IPS DF 19.7 (cell line): ENCODE results near the gene RAB10.
"Not testable (repeated sequence)": the region's sequence is repeated elsewhere in the genome, so short reads cannot be mapped to it uniquely, and the experiment has no call there.

Source experiments
- DNase-seq: peaks from one replicate; pipeline ENCODE4 v3.0.0-alpha.2; 2013; ENCODE audit warnings: low read depth, low spot score

The RAB10 gene

DNA sequence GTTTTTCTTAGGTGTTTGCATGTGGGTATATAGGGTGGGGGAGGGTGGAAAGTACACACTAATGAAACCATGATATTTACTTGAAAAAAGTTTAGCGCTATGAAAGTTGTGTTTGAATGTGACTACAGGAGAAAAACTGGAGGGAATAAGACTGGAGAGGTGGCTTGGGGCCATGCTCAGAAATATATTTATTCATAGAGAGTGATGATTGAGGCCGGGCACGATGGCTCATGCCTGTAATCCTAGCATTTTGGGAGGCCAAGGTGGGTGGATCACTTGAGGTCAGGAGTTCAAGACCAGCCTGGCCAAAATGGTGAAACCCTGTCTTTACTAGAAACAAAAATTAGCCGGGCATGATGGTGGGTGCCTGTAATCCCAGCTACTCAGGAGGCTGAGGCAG lies 55.0 kb downstream of the RAB10 start:
- DNase-seq: not testable (repeated sequence)

DNA sequence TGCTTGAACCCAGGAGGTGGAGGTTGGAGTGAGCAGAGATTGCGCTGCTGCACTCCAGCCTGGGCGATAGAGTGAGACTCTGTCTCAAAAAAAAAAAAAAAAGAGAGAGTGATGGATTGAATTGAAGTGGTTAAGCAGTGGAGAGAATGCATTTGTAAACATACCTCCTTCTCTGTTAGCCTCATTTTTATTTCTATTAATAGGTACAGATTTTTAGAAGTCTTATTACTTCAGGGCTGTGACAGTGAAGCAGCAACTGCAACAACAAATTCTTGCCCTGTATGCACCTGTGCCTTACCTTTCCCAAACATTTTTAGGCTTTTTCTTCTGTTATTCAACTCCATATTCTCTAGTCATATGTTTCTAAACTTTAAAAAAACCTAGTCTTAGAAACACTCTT lies 55.5 kb downstream of the RAB10 start:
- no peak for DNase-seq

DNA sequence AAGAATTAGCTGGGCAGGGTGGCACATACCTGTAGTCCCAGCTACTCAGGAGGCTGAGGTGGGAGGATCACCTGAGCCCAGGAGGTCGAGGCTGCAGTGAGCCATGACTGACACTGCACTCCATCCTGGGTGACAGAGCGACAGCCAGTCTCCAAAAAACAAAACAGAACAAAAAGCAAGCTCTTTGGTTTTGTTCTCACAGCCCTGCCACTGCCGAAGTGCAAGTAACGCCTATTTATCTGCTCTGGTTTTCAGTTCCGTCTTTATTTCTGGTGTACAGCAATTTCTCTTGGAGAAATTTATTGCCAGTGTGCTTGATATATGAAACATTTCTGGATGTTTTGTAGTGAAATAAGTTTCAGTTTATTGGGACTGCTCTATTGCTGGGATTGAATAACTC lies 61.9 kb downstream of the RAB10 start:
- no peak for DNase-seq

DNA sequence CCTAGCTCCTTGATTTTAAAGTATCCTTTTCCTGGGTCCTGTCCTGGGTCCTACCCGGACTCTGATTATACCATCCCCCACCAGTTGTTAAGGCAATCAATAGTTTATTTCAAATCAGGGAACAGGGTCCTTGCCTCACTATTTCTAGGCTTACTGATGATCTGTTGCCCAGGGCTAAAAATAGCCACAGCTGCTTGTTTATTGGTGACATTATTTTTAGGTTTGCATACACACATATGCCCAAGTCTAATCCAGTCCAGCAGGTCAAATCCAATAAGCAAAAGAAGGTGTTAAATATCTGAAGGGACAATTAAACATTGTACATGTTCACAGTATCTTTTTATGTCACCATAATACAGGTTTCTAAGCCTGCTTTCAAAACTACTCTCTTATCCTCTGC lies 66.0 kb downstream of the RAB10 start:
- DNase-seq: no peak

DNA sequence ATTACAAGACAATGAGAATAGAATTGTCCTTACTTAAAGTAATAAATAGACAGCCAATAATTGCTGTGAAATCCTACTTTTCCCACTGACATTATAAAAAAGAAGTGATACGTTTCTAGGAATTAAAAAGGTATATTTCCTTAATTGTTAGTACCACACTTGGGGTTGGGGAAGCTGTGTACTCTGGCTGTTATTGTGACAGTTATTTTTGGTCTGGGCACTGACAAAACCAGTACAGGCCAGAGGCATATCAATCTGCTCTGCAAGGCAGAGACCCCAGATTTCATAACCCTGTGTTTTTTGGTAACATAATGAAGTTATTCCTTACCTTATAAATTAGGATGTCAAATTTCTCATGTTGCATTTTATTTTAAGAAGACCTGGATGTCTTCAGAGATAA lies 66.5 kb downstream of the RAB10 start:
- DNase-seq: no peak

DNA sequence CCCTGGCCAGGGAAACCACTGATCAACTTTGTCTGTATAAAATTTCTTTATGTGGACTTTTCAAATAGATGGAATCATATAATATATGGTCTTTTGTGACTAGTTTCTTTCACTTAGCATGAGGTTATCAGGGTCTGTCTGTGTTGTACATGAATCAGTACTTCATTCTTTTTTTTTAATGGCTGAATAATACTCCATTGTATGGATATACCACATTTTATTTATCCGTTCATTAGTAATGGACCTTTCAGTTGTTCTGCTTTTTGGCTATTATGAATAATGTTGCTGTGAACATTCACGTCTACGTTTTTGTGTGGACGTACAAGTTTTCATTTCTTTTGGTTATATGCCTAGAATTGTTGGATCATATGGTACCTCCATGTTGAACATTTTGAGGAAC lies 69.9 kb downstream of the RAB10 start:
- DNase-seq: no peak

DNA sequence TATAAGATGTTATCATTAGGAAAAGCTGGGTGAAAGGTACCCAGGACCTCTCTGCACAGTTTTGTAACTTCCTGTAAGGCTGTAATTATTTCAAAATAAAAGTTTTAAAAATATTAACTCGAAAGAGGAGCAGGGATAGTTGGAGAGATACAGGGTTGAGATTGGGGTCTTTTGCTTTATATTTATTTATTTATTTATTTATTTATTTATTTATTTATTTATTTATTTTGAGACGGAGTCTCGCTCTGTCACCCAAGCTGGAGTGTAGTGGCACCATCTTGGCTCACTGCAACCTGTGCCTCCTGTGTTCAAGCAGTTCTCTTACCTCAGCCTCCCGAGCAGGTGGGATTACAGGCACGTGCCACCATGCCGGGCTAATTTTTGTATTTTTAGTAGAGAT lies 74.8 kb downstream of the RAB10 start:
- DNase-seq: not testable (repeated sequence)

DNA sequence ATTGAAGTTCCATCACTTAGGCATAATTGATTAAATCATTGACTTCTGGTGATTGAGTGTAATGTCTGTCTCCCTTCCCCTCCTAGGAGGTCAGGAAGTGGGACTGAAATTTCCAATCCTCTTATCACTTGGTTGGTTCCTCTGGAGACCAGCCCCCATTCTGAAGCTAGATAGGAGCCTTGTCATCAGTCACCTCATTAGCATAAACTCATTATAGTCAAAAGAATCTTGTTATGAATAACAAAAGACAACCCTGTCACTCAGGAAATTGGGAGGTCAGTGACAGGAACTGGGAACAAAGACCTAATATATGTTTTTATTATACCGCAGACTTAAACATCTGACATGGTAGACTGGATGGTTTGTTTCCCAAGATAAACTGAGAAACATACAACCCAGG lies 78.3 kb downstream of the RAB10 start:
- no peak for DNase-seq

DNA sequence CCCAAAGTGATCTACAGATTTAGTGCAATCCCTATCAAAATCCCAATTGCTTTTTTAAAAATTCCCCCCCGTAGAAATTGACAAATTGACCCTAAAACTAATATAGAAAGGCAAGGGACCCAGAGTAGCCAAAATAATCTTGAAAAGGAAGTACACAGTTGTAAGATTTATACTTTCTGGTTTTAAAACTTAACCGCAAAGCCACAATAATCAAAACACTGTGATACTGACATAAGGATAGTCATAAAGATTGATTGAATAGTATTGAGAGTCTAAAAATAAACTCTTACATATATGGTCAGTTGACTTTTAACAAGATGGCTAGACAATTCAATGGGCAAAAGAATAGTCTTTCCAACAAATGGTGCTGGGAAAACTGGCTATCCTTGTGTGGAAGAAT lies 80.3 kb downstream of the RAB10 start:
- no peak for DNase-seq

DNA sequence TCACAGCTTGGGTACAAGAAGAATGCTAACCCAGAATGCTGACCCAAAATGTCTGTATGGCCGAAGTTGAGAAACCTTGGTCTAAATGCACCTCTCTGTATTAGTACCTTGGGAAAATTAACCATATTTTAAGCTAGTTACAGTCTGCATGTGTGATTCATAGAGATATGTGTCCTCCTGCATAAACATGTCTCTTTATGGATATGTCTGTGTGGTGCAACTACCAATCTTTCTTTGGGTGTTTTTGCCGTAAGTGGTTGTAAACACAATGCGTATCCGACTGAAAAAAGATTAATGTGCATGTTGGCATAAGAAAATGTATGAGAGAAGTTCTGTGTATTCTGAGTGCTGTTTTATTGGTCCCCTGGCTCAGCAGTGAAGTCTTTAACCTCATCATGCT lies 84.8 kb downstream of the RAB10 start:
- DNase-seq: no peak

DNA sequence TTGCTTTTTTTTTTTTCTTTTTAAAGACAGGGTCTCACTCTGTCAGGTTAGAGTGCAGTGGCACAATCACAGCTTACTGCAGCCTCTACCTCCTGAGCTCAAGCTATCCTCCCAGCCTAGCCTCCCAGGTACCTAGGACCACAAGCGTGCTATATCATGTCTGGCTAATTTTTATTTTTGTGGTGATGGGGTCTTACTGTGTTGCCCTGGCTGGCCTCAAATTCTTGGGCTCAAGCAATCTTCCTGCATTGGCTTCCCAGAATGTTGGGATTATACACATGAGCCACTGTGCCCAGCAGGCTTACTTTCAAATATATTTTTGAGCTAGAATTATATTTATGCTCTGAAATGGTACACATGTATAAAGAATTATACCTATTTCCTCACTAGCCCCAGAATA lies 85.6 kb downstream of the RAB10 start:
- DNase-seq: no peak

DNA sequence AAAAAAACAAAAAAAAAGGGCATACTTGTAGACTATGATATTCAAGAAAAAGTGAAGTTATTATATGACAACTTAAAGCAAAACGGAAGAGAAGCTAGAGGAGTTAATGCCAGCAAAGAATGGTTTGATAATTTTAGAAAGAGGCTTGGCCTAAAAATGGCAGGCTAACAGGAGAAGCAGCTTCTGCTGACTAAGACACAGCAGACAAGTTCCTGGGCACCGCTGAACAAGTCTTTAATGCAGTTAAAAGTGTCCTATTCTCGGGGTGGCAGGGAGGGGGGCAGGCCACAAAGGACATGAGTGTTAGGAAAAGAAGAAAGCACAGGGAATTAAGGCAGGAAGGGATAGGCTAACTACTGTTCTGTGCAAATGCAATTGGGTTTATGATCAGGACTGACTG lies 88.7 kb downstream of the RAB10 start:
- DNase-seq: no peak

DNA sequence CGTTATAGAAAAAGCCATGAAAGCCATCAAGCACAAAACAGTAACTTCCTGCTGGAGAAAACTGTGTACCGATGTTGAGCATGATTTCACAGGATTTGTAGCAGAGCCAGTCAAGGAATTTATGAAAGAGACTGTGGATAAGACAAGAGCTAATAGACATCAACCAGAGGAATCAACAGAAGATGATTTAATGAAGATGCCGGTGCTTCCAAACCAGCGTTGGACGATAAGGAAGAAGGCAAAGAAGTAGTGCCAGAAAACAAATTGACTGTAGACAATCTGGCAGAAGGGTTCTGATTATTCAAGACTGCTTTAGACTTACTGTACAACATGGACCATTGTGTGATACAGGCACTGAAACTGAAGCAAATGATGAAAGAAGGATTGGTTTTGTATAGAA lies 89.5 kb downstream of the RAB10 start:
- DNase-seq: no peak

DNA sequence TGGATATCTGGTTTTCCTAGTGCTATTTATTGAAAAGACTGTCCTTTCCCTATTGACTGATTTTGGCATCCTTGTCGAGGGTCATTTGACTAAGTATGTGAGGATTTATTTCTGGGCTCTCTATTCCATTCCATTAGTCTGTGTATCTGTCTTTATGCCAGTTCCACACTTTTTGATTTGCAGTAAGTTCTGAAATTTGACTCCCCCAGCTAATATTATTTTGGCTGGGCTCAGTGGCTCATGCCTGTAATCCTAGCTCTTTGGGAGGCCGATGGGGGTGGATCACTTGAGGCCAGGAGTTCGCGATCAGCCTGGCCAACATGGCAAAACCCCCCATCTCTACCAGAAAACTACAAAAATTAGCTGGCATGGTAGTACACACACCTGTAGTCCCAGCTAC lies 92.2 kb downstream of the RAB10 start:
- DNase-seq: no peak

DNA sequence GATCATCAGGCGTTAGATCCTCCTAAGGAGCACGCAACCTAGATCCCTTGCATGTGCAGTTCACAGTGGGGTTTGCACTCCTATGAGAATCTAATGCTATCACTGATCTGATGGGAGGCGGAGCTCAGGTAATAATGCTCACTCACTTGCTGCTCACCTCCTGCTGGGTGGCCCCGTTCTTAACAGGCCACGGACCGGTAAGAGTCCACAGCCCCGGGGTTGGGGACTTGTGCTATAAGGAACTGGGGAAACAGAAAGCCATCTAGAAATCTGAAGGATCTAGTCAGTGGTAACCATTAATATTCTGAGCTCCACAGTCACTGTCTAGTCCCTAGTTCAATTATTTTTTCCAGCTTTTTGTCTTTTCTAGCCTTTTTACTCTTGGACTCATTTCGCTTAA lies 94.3 kb downstream of the RAB10 start:
- no peak for DNase-seq

DNA sequence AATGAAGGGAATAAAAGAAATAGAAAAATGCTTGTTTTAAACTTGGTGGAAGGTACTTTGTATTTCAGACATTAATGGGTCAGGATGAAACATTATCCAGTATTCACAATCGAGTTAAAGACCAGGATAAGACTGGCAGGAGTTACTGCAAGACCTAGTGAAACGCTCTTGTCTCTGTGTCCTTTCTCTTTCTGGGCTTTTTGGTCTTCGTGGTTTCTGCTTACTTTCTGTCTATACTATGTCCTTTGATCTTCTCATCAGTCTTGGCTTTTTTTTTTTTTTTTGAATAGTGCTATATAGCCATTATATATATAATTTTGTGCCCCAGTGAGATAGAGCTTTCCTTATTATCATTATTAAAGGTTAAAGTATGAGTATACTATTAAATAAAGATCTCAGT lies 96.9 kb downstream of the RAB10 start:
- no peak for DNase-seq

DNA sequence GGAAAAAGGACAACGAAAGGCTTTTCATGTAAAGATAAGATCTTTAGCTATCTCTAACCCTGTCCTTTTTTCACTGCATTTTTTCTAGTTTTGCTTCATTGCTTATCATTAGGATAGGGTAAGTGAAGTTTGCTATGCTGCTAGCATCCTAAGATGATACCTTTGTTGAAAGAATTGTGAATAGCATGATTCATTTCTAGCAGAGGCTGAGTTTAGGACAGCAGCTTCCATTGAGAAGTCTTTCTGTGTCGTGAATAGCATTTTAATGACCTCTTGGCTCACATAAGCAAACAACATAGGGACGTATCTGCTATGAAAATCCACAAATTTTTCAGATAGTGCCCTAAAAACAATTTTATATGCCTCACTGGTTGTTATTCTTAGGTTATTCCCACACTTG lies 102.6 kb downstream of the RAB10 start:
- no peak for DNase-seq

DNA sequence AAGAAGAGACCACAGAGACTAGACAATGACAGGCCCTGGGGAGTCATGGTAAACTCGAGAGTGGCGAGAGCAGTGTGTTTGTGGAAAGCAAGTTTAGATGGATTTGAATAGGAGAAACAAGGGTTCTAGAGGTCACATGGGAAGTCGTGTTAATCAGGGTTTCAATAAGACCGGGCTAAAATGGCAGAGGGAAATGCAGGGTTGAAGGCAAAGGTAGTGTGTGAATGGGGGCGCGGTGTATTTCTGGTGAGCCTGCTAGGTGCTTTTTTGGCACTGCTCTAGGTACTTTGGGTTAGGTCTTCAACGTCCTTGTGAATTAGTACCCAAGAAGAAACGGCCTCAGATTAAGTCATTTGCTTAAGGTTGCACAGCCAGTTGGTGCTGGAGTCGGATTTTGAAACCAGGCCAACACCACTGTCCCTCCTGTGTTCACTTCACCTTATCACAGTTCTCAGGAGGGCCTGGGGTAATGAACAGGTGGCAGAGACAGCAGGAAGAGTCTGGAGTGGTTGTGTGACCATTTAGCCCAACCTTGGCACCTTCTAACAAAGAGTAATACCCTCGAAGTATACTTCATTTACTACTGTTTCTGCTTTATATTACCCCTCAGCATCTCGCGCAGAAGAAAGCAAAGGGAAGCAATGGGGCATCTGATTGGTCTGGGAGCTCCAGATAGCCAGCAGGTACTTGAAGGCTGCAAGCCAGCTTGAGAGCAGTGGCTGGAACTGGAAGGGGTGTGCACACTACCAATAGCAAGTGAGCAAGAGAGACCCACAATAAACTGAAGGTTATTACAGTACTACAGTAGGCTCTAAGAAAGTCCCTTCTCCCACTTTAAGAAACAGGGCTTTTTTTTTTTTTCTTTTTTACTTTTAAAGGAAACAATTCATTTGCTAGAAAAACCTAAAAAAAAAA lies 105.6 kb downstream of the RAB10 start:
- DNase-seq: no peak

DNA sequence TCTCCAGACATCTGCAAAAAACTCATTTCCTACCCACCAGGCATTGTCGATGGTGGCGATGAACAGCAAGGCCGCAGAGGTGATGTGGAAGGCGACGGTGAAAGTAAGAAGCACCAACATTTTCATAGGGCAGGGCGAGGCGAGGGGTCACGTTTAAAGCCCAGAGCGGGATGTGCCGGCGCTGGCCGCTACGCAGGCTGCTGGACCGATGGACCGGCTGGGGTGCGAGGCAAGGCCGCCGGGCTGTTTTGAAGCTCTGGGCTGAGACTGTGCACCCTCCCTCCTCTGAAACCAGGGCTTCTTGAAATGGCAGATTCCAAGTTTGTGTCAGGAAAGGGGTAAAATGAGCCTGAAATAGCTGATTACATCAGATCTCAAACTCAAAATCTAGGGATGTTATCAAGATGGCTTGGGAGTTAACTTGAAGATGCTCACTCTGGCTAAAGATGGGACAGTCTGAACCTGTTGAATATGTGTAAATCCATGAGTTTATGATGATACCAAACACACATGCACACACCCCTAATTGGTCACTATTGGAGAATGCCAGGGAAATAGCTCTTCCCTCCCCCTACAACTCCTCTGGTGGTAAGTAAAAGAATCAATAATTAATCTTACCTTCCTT lies 107.4 kb downstream of the RAB10 start:
- no peak for DNase-seq

DNA sequence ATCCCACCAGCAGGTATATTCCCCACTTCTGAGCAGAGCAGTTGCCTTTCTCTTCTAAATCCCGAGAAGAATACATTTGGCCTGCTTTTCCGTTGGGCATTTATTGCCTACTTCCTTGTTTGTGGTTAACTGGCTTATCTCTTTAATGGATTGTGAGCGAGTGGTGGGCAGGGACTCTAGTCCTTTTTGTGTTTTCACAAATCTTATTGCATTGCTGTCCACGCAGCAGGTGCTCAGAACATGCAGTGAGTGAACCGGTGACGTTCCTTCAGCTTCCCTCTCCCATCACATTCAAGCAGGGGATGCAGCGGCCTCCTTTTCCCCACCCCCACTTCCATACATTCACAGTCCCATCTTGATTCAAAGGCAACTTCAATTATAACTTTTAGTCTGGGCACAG lies 110.1 kb downstream of the RAB10 start:
- DNase-seq: no peak

DNA sequence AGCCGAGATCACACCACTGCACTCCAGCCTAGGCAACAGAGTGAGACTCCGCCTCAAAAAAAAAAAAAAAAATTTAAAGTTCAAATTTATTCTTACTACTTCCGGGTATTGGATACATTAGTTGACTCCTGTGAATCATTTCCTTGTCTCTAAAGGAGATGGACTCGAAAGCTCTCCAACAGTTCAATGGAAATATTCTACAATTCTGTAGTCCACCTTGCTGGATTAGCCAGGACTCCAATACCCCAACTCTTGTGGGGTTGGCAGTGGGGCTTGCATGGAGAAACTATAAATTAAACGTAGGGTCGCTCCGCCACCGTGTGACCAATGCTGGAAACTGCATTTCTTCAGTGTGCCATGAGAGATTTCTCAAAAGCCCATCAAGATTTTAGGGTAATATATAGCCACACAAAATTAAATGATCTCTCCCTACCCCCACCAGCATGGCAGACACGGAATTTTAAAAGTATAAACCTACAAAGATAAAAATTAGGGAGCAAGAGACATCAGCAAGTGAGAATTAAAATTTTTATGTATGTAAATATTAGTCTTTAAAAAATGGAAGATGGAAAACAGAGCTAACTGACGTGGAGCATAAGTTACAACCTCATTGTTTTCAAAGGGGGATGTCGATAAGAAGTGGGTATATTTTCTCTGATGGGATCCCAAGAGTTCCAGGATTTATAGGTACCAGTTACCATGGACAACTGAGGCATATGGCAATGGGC lies 111.2 kb downstream of the RAB10 start:
- DNase-seq: peak; percentile 20

DNA sequence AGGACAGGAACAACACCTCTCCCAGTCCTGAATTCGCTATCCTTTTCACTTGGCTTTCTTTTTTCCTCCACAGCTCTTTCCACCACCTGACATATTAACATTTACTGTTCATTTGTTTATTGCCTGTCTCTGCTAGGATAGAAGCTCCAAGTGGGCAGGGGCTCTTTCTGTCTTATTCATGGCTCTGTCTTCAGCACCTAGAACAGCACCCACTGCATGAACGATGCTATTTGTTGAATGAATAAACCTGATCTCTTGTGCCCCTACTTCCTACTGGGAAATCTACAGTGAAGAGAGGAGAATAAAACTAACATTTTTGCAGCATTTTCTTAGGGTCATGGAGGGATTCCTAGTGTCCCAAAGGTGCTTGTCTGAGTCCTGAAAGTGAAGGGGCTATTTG lies 114.6 kb downstream of the RAB10 start:
- DNase-seq: no peak

DNA sequence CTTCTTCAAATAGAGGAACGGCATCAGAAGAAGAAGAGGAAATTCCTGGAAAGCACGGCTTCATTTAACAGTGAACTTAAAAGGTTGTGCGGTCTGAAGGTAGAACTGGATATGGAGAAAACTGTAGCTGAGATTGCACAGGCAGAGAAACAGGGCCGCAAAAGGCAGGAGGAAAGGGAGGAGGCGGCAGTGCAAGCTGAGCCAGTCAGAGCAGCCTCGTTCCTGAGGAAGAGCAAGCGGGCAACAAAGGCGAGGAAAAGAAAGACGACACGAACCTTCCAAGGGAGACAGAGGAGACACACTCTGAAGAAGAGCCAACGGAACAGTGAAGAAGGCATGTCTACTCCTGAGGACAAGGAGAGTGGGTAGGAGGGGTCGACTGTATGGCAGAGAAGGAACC lies 116.4 kb downstream of the RAB10 start:
- no peak for DNase-seq
